Gastroesophageal sphincter (tissue), 4 donors: Measurements from ENCODE around the gene MPRIP. TPM values are rescaled to one million over a fixed set of nuclear protein-coding genes. Genes with fewer than 3 reads are reported as not detected.
A peak's percentile ranks its signal among the peaks of the same experiment; 100 is the strongest.

ENCODE experiments used
- ATAC-seq: fragments of 150-250 bp; one replicate; pipeline ENCODE4 v1.9.1; 2016; ENCODE audit warnings: mild to moderate bottlenecking, moderate library complexity
- H3K27ac ChIP-seq, 4 donors: fragments of 200-600 bp; sonication (generic) in 3 of 4; 1 replicate in 3 of 4; 2 replicates in 1 of 4; pipeline ENCODE4 v1.5.1; 2016 to 2019
- H3K27me3 ChIP-seq: fragments of 200-600 bp; sonication (generic); one replicate; pipeline ENCODE4 v1.5.1; 2019
- H3K36me3 ChIP-seq, 2 donors: fragments of 200-600 bp; sonication (generic); one replicate each; pipeline ENCODE4 v1.5.1; 2019; ENCODE audit warnings: control low read depth in 1 of 2
- H3K4me1 ChIP-seq, 3 donors: fragments of 200-600 bp; sonication (generic); 1 replicate in 2 of 3; 2 replicates in 1 of 3; pipeline ENCODE4 v1.5.1; 2016 to 2019; ENCODE audit warnings: control low read depth in 2 of 3
- H3K4me3 ChIP-seq, 2 donors: fragments of 200-600 bp; sonication (generic); one replicate each; pipeline ENCODE4 v1.5.1; 2019; ENCODE audit warnings: mild to moderate bottlenecking in 1 of 2, moderate library complexity in 1 of 2
- H3K9me3 ChIP-seq, 3 donors: fragments of 200-600 bp; sonication (generic); one replicate each; pipeline ENCODE4 v1.5.1; 2017 to 2019; ENCODE audit warnings: control low read depth in 2 of 3
- CTCF ChIP-seq, 4 experiments: fragments of 200-600 bp in 2 of 4; fragments of 450-650 bp in 2 of 4; sonication (generic) in 1 of 4; IDR thresholded peaks; one replicate each; pipeline ENCODE4 v1.5.1; 2017 to 2019; ENCODE audit warnings: antibody characterized with exemption in 4 of 4, mild to moderate bottlenecking in 2 of 4, moderate library complexity in 2 of 4
- EP300 ChIP-seq: sonication (generic); formaldehyde crosslinking; IDR thresholded peaks from one replicate; pipeline ENCODE4 v1.6.1; 2017; ENCODE audit warnings: antibody characterized with exemption, mild to moderate bottlenecking
- POLR2A ChIP-seq, 2 donors: fragments of 450-650 bp; IDR thresholded peaks; one replicate each; pipeline ENCODE4 v1.6.1; 2017; ENCODE audit warnings: antibody characterized with exemption in 2 of 2, mild to moderate bottlenecking in 2 of 2, moderate library complexity in 1 of 2
- POLR2AphosphoS5 ChIP-seq: sonication (generic); formaldehyde crosslinking; IDR thresholded peaks from one replicate; pipeline ENCODE4 v1.6.1; 2017; ENCODE audit warnings: antibody characterized with exemption
- WGBS, 2 donors: methylation state at CpG; one replicate each; pipeline ENCODE4 v1.1.5; 2018; ENCODE audit warnings: low coverage in 1 of 2; 5-methylcytosine and 5-hydroxymethylcytosine counted together
- total RNA-seq, 4 donors: library from RNA; depleted of rRNA; stranded (reverse); fragments of >200 nt; gene quantifications; one replicate each; pipeline ENCODE4 v1.1.0, GENCODE V29; 2016

Gene MPRIP
- total RNA-seq, 4 donors from 2014 or later, result 113 to 233 (median 155) TPM

- TF ChIP-seq POLR2AphosphoS5 (no peak), EP300 (no peak), CTCF (IDR thresholded peaks at IDR 0.05) (no peak), POLR2A (IDR thresholded peaks at IDR 0.05) (no peak)
- no peak for ATAC-seq
- Histone ChIP-seq H3K27me3 (no peaks in the 10 kb centered on the region), H3K36me3 (no peaks in the 10 kb centered on the region), H3K4me3 (no peak overlapping the region), H3K4me1 (peaks cover 0 to 13% (median 3%) of the 10 kb centered on the region in 3 donors), H3K27ac (no peak overlapping the region), H3K9me3 (no peaks in the 10 kb centered on the region)
- WGBS, 2 donors, result 48 to 79% methylated on average over 4 to 5 of the region's 12 CpGs
Observed at GRCh38 chr17:17035920-17036523, 6.2 kb upstream of the MPRIP start.

- no peak overlapping the region for H3K4me3 ChIP-seq
- peaks cover 0 to 19% (median 8%) of the 10 kb centered on the region in 3 donors for H3K4me1 ChIP-seq
- TF ChIP-seq POLR2AphosphoS5 (peak; percentile 27), CTCF (IDR thresholded peaks at IDR 0.05) (no peak), EP300 (no peak)
- H3K36me3 ChIP-seq, result no peaks in the 10 kb centered on the region
- H3K9me3 ChIP-seq, result no peaks in the 10 kb centered on the region
- no peaks in the 10 kb centered on the region for H3K27me3 ChIP-seq
- peak; percentile 38 for ATAC-seq
- no peak overlapping the region for H3K27ac ChIP-seq
- 57 to 76% methylated on average over 1 to 6 of the region's 10 CpGs for WGBS, 2 donors
Observed at GRCh38 chr17:17036524-17036998, 5.7 kb upstream of the MPRIP start.

- Histone ChIP-seq H3K4me3 (no peak overlapping the region), H3K36me3 (no peaks in the 10 kb centered on the region), H3K4me1 (peaks cover 0 to 29% (median 20%) of the 10 kb centered on the region in 3 donors), H3K9me3 (no peaks in the 10 kb centered on the region), H3K27me3 (no peaks in the 10 kb centered on the region), H3K27ac (no peak overlapping the region)
- ATAC-seq, result no peak
- WGBS, 2 donors, result 66 to 67% methylated on average over 1 to 4 of the region's 6 CpGs
- TF ChIP-seq EP300 (no peak), POLR2AphosphoS5 (no peak), CTCF (IDR thresholded peaks at IDR 0.05) (no peak), POLR2A (IDR thresholded peaks at IDR 0.05) (no peak)
Observed at GRCh38 chr17:17039911-17040310, 2.3 kb upstream of the MPRIP start.

- Histone ChIP-seq H3K4me1 (peaks cover 0 to 40% (median 30%) of the 10 kb centered on the region in 3 donors), H3K27ac (peak overlapping the region; percentile 11 to 81 (median 76)), H3K4me3 (peak overlapping the region in 1 of 2 donors; percentile 73), H3K36me3 (no peaks in the 10 kb centered on the region), H3K9me3 (no peaks in the 10 kb centered on the region), H3K27me3 (no peaks in the 10 kb centered on the region)
- TF ChIP-seq EP300, result no peak
- no peak for TF ChIP-seq POLR2AphosphoS5
- TF ChIP-seq POLR2A (IDR thresholded peaks at IDR 0.05), result no peak
- no peak for TF ChIP-seq CTCF (IDR thresholded peaks at IDR 0.05)
- WGBS, 2 donors, result 42 to 44% methylated on average over 2 to 4 of the region's 5 CpGs
- no peak for ATAC-seq
Observed at GRCh38 chr17:17041018-17041521, 1.2 kb upstream of the MPRIP start.
